MM.1S (cell line): ENCODE data around the gene TBL1X.

Experiments
- DNase-seq: peaks from one replicate; pipeline ENCODE4 v3.0.0-alpha.2; 2015
- H2AFZ ChIP-seq: fragments of 300-600 bp; sonication (generic); 2 replicates; pipeline ENCODE4 v1.6.0; 2016; ENCODE audit warnings: antibody characterized with exemption, low read length
- H3F3A ChIP-seq: fragments of 300-600 bp; sonication (generic); 2 replicates; pipeline ENCODE4 v1.6.1; 2016; ENCODE audit warnings: mild to moderate bottlenecking, antibody characterized with exemption, low read length, moderate library complexity, mixed read lengths; ENCODE audit not compliant: insufficient read depth
- H3K27ac ChIP-seq: fragments of 300-600 bp; sonication (generic); 2 replicates; pipeline ENCODE4 v1.5.1; 2016; ENCODE audit warnings: mild to moderate bottlenecking, low read length
- H3K27me3 ChIP-seq: fragments of 300-600 bp; sonication (generic); replicated peaks from 2 replicates; pipeline ENCODE4 v1.6.0; 2016; ENCODE audit warnings: low read length; ENCODE audit not compliant: insufficient read depth
- H3K36me3 ChIP-seq: fragments of 300-600 bp; sonication (generic); replicated peaks from 2 replicates; pipeline ENCODE4 v1.6.1; 2016; ENCODE audit warnings: mild to moderate bottlenecking, low read length, mixed read lengths; ENCODE audit not compliant: insufficient read depth
- H3K4me1 ChIP-seq: fragments of 300-600 bp; sonication (generic); 2 replicates; pipeline ENCODE4 v1.6.1; 2016; ENCODE audit warnings: low read length, mixed read lengths
- H3K4me2 ChIP-seq: fragments of 300-600 bp; sonication (generic); 2 replicates; pipeline ENCODE4 v1.6.0; 2016; ENCODE audit warnings: low read depth, low read length
- H3K4me3 ChIP-seq: fragments of 300-600 bp; sonication (generic); 2 replicates; pipeline ENCODE4 v1.5.1; 2016; ENCODE audit warnings: low read length, mixed read lengths
- H3K79me2 ChIP-seq: fragments of 300-600 bp; sonication (generic); 2 replicates; pipeline ENCODE4 v1.6.1; 2016; ENCODE audit warnings: mixed run types, low read length, mixed read lengths
- H3K9ac ChIP-seq: fragments of 300-600 bp; sonication (generic); 2 replicates; pipeline ENCODE4 v1.6.1; 2016; ENCODE audit warnings: low read length, mixed read lengths
- H3K9me2 ChIP-seq: fragments of 300-600 bp; sonication (generic); replicated peaks from 2 replicates; pipeline ENCODE4 v1.6.1; 2016; ENCODE audit warnings: mild to moderate bottlenecking, low read length, mixed read lengths; ENCODE audit not compliant: insufficient read depth
- H3K9me3 ChIP-seq: fragments of 300-600 bp; sonication (generic); replicated peaks from 2 replicates; pipeline ENCODE4 v1.6.1; 2016; ENCODE audit warnings: mild to moderate bottlenecking, low read length, mixed read lengths; ENCODE audit not compliant: insufficient read depth
- H4K20me1 ChIP-seq: fragments of 300-600 bp; sonication (generic); 2 replicates; pipeline ENCODE4 v1.6.1; 2016; ENCODE audit warnings: mild to moderate bottlenecking, low read length, moderate library complexity, mixed read lengths; ENCODE audit not compliant: insufficient read depth
- EZH2 ChIP-seq: fragments of 300-600 bp; sonication (generic); optimal IDR thresholded peaks from 2 replicates; pipeline ENCODE3; 2017; ENCODE audit warnings: low read depth, mild to moderate bottlenecking, antibody characterized with exemption, low read length, mixed read lengths
- EZH2phosphoT487 ChIP-seq: fragments of 300-600 bp; sonication (generic); IDR thresholded peaks from 2 replicates; pipeline ENCODE4 v1.6.1; 2018; ENCODE audit warnings: antibody characterized with exemption, low read length
- TF ChIP-seq, protein P1 (sequence below): fragments of 300-600 bp; sonication (generic); IDR thresholded peaks from 2 replicates; pipeline ENCODE4 v1.5.1; 2016; ENCODE audit warnings: antibody characterized with exemption, low read length, mixed read lengths

TBL1X gene

DNA sequence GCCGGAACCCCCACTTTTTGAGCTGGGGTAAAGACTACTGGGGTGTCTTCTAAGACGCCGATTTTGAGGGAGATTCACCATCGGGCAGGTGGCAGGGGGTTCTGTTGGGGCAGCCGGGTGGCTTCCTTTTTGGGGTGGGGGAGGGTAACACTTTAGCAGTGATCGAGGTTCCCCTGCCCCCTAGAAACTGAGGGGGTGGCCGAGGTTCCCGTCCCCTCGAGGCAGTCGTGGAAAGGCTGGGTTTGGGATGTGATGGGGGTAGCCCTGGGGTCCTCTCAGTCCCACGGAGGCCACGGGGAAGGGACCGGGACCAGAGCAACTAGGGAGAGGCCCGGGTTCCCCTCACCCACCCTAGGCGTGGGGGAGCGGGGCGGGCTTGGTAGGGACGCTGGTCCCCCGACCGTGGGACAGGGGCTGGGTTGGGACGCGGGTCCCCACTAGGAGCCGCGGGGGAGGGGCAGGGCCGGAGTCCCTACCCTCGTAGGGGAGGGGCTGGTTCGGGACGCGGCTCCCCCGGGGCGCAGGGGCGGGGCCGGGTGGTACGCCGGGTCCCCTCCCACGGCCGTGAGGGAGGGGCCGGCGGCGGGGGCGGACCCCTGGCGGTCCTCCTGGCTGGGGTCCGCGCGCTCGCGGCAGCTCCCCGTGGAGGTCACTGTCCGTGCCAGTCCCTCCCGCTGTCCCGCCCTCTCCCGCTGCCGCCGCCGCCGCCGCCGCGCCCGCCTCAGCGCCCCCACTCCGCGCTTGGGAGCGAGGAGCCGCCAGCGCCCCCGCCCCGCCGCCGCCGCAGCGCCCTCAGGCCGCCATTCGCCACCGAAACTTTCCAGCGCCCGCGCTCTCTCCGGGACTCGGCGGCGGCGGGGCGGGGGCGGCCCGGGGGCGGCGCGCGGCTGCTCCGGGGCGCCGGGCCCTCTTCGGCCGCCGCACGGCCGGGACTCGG lies at the start of gene TBL1X:
Gene TBL1X (plus strand): TSS at position 624 of the 937 bp plus-strand sequence. CDS start 188,529 bp downstream, outside the sequence.
- no peaks in the 10 kb centered on the region for H3K27me3 ChIP-seq
- H3K4me1 ChIP-seq = peaks cover 25% of the 10 kb centered on the region
- H3K9me2 ChIP-seq = no peaks in the 10 kb centered on the region
- TF ChIP-seq EZH2 = no peak
- peak within 1 kb of the TSS; percentile 91 for H3K27ac ChIP-seq
- H3K4me2 ChIP-seq = peak within 1 kb of the TSS; percentile 70; the same call in 1 of the 2 replicates
- peak within 1 kb of the TSS; percentile 91 for H3K9ac ChIP-seq
- H4K20me1 ChIP-seq = no peaks in the 10 kb centered on the region
- DNase-seq = peak; percentile 57
- H3K79me2 ChIP-seq = peaks cover 41% of the 10 kb centered on the region
- H3F3A ChIP-seq = peaks cover 14% of the 10 kb centered on the region; the same call in 1 of the 2 replicates
- H2AFZ ChIP-seq = 0 out of 2 replicates have a peak within 1 kb of the TSS, but pooled peaks have one; percentile 37
- H3K9me3 ChIP-seq = no peaks in the 10 kb centered on the region
- H3K36me3 ChIP-seq = no peaks in the 10 kb centered on the region
- peak within 1 kb of the TSS; percentile 57 for H3K4me3 ChIP-seq

DNA sequence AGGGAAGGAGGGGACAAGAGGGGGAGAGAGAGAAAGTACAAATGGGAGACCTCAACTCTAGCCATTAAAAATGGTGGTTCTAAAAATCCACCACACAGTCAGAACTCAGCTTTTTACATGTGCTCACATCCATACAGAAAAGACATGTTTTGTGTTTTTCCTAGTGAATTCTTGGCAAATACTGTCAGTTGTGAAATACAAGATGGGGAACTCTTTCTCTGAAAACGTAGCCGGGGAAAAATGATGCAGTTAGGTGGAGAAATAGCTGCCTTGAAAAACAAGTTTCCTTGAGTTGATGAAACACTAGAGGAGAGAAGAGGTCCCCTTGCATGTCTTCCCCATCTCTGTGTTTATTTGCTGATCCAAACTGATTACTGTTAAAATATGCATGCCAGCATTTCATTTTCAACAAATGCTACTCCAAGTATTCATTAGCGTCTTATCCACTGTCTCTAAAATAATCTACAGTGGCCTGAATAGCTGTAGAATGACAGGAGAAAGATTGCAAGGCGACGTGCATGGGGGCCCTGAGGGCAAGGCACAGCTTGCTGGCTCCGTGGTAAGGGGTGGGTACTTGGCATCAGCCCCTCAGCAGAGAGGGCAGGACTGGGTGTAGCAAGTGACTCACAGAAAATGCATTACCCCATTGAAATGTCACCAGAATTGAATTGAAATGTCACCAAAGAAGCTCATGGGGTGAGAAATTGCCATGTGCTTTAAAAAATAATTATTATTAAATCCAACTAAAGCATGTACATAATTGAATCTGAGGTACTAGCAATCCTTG lies 48.1 kb upstream of the TBL1X start:
- Histone ChIP-seq H3K4me3 (no peak overlapping the region), H3K27ac (no peak overlapping the region)

DNA sequence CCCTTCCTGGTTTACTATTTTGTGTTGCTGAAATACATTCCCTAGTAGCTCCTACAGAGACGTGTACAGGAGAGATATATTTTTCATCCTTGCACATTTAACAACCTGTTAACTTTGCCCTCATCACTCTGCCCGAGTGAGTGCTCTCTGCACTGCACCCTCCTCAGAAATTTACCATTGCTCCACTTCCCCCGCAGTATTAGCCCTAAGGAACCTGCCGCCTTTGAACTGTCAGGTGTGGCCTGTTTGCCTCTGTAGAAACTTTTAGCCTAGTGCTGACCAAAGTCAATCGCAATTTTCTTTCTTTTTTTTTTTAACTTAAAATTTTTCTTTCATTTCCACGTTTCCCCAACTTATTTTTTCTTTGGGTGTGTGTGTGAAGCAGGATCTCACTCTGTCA lies 46.6 kb upstream of the TBL1X start:
- TF ChIP-seq, protein P1, sequence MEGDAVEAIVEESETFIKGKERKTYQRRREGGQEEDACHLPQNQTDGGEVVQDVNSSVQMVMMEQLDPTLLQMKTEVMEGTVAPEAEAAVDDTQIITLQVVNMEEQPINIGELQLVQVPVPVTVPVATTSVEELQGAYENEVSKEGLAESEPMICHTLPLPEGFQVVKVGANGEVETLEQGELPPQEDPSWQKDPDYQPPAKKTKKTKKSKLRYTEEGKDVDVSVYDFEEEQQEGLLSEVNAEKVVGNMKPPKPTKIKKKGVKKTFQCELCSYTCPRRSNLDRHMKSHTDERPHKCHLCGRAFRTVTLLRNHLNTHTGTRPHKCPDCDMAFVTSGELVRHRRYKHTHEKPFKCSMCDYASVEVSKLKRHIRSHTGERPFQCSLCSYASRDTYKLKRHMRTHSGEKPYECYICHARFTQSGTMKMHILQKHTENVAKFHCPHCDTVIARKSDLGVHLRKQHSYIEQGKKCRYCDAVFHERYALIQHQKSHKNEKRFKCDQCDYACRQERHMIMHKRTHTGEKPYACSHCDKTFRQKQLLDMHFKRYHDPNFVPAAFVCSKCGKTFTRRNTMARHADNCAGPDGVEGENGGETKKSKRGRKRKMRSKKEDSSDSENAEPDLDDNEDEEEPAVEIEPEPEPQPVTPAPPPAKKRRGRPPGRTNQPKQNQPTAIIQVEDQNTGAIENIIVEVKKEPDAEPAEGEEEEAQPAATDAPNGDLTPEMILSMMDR = no peak
- TF ChIP-seq EZH2phosphoT487 = no peak
- no peak for TF ChIP-seq EZH2
- H3K9me3 ChIP-seq = no peaks in the 10 kb centered on the region
- no peak overlapping the region for H3K4me3 ChIP-seq
- H3K9ac ChIP-seq = no peak overlapping the region
- H3F3A ChIP-seq = no peaks in the 10 kb centered on the region
- H3K36me3 ChIP-seq = no peaks in the 10 kb centered on the region
- H3K79me2 ChIP-seq = no peaks in the 10 kb centered on the region
- no peak overlapping the region for H3K4me2 ChIP-seq
- no peak overlapping the region for H2AFZ ChIP-seq
- no peak overlapping the region for H3K27ac ChIP-seq
- no peaks in the 10 kb centered on the region for H4K20me1 ChIP-seq
- no peaks in the 10 kb centered on the region for H3K4me1 ChIP-seq
- H3K27me3 ChIP-seq = no peaks in the 10 kb centered on the region
- H3K9me2 ChIP-seq = no peaks in the 10 kb centered on the region
- DNase-seq = no peak

More for the DNA sequence above, 48.1 kb upstream of the TBL1X start:
- TF ChIP-seq EZH2 (no peak), EZH2phosphoT487 (no peak)
- TF ChIP-seq, protein P1 = no peak
- Histone ChIP-seq H3K4me1 (no peaks in the 10 kb centered on the region), H3K36me3 (no peaks in the 10 kb centered on the region), H3K9me2 (no peaks in the 10 kb centered on the region), H3K79me2 (no peaks in the 10 kb centered on the region), H3K9ac (no peak overlapping the region), H4K20me1 (no peaks in the 10 kb centered on the region), H3F3A (no peaks in the 10 kb centered on the region), H3K9me3 (no peaks in the 10 kb centered on the region), H3K27me3 (no peaks in the 10 kb centered on the region), H3K4me2 (no peak overlapping the region), H2AFZ (no peak overlapping the region)
- DNase-seq = no peak
